IPS-20b (cell line): ENCODE results near the gene TAS1R3.

Experiments
- H3K27ac ChIP-seq: one replicate; pipeline ENCODE4 v1.5.1; 2013; ENCODE audit warnings: low read length
- H3K27me3 ChIP-seq: 2 replicates; pipeline ENCODE4 v1.6.1; 2013; ENCODE audit warnings: mild to moderate bottlenecking, low read length, inconsistent platforms; ENCODE audit not compliant: insufficient read depth
- H3K36me3 ChIP-seq: 2 replicates; pipeline ENCODE4 v1.6.1; 2013; ENCODE audit warnings: low read depth, mild to moderate bottlenecking, inconsistent platforms, low read length, moderate library complexity; ENCODE audit not compliant: insufficient read depth
- H3K4me1 ChIP-seq: 2 replicates; pipeline ENCODE4 v1.6.1; 2013; ENCODE audit warnings: mild to moderate bottlenecking, control low read depth, inconsistent platforms, low read length, moderate library complexity; ENCODE audit not compliant: insufficient read depth
- H3K4me3 ChIP-seq: 2 replicates; pipeline ENCODE4 v1.5.1; 2013; ENCODE audit warnings: mild to moderate bottlenecking, low read length, inconsistent platforms
- H3K9ac ChIP-seq: 2 replicates; pipeline ENCODE4 v1.6.1; 2013; ENCODE audit warnings: low read depth, mild to moderate bottlenecking, inconsistent platforms, low read length, moderate library complexity
- H3K9me3 ChIP-seq: 2 replicates; pipeline ENCODE4 v1.6.1; 2013; ENCODE audit warnings: mild to moderate bottlenecking, low read depth, low read length, inconsistent platforms; ENCODE audit not compliant: insufficient read depth

The TAS1R3 gene

DNA sequence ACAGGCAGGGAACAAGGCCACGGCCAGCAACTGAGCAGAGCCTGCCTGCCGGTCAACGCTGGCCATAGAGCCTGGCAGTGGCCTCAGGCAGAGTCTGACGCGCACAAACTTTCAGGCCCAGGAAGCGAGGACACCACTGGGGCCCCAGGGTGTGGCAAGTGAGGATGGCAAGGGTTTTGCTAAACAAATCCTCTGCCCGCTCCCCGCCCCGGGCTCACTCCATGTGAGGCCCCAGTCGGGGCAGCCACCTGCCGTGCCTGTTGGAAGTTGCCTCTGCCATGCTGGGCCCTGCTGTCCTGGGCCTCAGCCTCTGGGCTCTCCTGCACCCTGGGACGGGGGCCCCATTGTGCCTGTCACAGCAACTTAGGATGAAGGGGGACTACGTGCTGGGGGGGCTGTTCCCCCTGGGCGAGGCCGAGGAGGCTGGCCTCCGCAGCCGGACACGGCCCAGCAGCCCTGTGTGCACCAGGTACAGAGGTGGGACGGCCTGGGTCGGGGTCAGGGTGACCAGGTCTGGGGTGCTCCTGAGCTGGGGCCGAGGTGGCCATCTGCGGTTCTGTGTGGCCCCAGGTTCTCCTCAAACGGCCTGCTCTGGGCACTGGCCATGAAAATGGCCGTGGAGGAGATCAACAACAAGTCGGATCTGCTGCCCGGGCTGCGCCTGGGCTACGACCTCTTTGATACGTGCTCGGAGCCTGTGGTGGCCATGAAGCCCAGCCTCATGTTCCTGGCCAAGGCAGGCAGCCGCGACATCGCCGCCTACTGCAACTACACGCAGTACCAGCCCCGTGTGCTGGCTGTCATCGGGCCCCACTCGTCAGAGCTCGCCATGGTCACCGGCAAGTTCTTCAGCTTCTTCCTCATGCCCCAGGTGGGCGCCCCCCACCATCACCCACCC, at the start of gene TAS1R3:
Gene TAS1R3 (plus strand): TSS at position 213 of the 898 bp plus-strand sequence. CDS start 66 bp downstream, at position 279.
- H3K4me3 ChIP-seq: no peak within 1 kb of the TSS
- no peaks in the 10 kb centered on the region for H3K9me3 ChIP-seq
- H3K36me3 ChIP-seq: no peaks in the 10 kb centered on the region
- no peaks in the 10 kb centered on the region for H3K27me3 ChIP-seq
- no peak within 1 kb of the TSS for H3K9ac ChIP-seq
- H3K4me1 ChIP-seq: no peaks in the 10 kb centered on the region
- no peak within 1 kb of the TSS for H3K27ac ChIP-seq

DNA sequence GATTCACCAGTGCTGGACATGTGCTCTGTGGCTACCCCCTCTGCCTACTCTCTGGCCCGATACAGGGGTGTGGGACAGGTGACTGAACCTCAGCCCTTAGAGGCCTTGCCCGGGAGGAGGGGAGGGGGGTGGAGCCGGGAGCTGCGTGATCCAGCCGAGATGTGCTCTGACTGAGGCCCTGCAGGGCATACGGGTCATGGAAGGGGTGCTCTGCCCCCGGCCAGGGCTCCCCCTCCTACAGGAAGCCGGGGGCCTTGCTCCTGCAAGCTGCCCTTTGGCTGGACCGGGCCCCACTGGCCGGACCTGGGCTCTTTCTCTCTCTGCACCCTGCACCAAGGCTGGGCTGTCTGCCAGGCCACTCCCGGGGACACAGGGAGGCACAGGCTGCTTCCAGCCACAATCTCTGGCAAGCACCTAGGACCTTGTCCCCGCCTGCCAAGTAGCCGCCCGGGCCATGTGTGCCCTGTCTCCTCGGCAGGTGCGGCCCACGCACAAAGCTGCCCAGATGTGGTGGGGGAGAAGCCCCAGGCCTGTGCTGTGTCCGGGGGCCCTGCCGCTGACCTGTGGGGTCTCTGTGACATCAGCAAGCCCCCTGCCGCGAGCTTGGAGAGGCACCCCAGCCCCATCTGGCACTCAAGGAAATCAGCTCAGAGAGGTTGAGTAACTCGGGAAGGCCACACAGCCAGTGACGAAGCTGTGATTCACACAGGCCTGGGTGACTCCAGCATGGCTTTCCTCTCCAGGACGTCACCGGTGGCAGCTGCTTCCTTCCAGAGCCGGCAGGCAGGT, 49.4 kb upstream of the TAS1R3 start:
- Histone ChIP-seq H3K4me3 (no peak overlapping the region), H3K27ac (no peak overlapping the region), H3K9me3 (no peaks in the 10 kb centered on the region), H3K27me3 (no peaks in the 10 kb centered on the region), H3K4me1 (no peaks in the 10 kb centered on the region), H3K9ac (no peak overlapping the region), H3K36me3 (no peaks in the 10 kb centered on the region)

DNA sequence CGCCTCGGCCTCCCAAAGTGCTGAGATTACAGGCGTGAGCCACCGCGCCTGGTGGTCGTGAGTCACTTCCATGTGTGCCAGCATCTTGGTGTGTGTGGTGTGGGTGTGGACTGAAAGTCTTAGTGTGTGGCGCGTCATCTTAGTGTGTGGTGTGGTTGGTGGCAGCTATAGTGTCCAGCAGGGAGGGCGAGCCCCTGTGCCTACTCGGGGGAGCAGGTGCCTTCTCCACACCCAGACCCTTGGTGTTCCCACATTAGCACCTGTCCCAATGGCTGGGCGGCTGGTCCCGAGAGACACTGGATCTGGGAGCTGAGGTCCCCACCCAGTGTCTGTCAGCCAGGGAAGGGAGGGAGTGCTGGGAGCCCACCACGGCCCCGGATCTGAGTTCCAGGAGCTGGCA, 48.1 kb upstream of the TAS1R3 start:
- H3K27ac ChIP-seq: no peak overlapping the region
- no peaks in the 10 kb centered on the region for H3K36me3 ChIP-seq
- no peak overlapping the region for H3K9ac ChIP-seq
- H3K9me3 ChIP-seq: no peaks in the 10 kb centered on the region
- H3K4me3 ChIP-seq: no peak overlapping the region
- H3K27me3 ChIP-seq: no peaks in the 10 kb centered on the region
- H3K4me1 ChIP-seq: no peaks in the 10 kb centered on the region

DNA sequence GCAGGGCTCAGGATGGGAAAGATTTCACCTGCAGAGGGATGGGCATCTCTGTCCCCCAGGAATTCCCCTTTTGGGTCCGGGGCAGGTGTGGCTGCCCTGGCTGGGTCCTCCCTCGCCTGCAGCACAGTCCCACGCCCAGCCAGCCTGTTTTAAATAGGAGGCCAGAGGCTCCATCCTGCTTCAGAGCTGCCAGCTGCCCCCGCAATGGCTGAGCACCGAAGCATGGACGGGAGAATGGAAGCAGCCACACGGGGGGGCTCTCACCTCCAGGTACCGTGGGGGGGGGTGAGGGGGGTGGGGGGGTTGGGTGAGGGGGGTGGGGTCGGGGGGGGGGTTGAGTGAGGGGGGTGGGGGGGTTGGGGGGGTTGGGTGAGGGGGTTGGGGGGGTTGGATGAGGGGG, 47.3 kb upstream of the TAS1R3 start:
- no peak overlapping the region for H3K4me3 ChIP-seq
- no peak overlapping the region for H3K9ac ChIP-seq
- H3K27ac ChIP-seq: no peak overlapping the region
- H3K27me3 ChIP-seq: no peaks in the 10 kb centered on the region
- no peaks in the 10 kb centered on the region for H3K36me3 ChIP-seq
- H3K4me1 ChIP-seq: no peaks in the 10 kb centered on the region
- no peaks in the 10 kb centered on the region for H3K9me3 ChIP-seq

DNA sequence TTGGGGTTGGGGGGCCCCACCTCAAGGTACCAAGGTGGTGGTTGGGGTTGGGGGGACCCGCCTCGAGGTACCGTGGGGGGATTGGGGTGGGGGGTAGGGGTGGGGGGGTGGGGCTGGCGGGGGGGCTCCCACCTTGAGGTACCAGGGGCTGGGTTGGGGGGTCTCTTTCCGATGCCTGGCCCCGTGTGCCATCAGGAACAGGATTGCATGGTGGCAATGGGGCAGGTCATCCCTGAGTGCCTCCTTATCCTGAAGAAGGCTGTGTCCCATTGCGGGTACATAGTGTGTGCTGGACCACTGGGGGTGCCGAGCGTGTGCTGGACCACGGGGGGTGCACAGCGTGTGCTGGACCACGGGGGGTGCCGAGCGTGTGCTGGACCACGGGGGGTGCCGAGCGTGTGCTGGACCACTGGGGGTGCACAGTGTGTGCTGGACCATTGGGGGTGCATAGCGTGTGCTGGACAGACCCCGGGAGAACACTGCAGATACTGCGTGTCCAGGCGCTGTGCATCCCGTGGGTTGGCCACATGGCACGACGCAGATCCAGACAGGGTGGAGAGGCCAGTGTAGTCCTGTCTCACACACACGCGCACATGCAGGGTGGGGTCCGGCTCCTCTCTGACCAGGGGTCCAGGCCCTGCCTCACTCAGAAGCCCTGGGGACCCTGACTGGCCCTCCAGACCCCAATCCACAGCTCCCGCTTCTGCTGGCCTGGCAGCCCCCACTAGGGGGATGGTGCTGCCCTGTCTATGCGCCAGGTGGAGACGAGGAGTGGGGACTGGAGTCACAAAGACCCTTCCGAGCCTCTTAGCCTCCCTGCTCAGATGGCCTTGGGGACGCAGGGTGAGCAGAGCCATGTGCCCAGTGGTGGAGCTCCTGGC, 46.6 kb upstream of the TAS1R3 start:
- Histone ChIP-seq H3K4me3 (no peak overlapping the region), H3K27me3 (no peaks in the 10 kb centered on the region), H3K4me1 (no peaks in the 10 kb centered on the region), H3K9ac (no peak overlapping the region), H3K36me3 (no peaks in the 10 kb centered on the region), H3K27ac (no peak overlapping the region), H3K9me3 (no peaks in the 10 kb centered on the region)

DNA sequence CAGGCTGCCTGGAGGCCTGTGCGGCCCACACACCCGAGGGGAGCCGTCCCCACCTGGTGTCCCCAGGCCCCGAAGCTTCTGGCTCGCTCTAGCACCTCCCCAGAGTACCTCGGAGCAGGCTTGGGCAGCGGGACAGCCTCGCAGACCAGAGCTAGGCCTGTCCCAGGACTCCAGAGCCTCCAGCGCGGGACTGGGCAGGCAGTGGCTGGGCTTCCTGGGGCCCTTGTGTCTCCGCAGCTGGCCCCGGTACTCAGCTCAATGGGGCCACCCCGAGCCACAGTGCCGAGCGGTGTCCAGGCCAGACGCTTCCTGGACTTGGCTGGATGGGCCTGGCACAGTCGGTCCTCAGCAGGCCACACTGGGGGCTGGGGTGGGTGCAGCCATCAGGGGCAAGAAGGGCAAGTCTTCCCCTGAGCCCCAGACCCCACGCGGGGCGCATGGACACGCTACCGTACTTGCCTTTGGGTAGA, 45.9 kb upstream of the TAS1R3 start:
- Histone ChIP-seq H3K27ac (no peak overlapping the region), H3K9ac (no peak overlapping the region), H3K4me3 (no peak overlapping the region), H3K4me1 (no peaks in the 10 kb centered on the region), H3K27me3 (no peaks in the 10 kb centered on the region), H3K9me3 (no peaks in the 10 kb centered on the region), H3K36me3 (no peaks in the 10 kb centered on the region)

DNA sequence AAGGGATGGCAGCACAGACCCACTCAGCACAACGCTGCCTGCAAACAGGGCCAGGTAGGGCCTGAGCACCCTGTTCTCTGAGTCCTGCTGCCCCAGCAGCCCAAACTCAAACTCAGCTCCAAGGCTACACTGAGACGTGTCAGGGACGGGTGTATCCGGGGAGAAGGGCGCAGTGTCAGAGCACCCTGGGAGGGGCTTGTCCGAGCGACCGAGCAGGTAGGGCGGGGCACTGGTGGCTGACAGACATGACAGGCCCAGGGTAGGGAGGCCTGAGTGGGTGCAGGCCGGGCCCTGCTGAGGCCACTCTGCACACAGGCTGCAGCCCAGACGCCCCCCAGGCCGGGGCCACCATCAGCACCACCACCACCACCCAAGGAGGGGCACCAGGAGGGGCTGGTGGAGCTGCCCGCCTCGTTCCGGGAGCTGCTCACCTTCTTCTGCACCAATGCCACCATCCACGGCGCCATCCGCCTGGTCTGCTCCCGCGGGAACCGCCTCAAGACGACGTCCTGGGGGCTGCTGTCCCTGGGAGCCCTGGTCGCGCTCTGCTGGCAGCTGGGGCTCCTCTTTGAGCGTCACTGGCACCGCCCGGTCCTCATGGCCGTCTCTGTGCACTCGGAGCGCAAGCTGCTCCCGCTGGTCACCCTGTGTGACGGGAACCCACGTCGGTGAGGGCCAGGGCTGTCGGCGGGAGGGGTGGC, 45.3 kb upstream of the TAS1R3 start:
- Histone ChIP-seq H3K9me3 (no peaks in the 10 kb centered on the region), H3K4me1 (no peaks in the 10 kb centered on the region), H3K27ac (no peak overlapping the region), H3K36me3 (no peaks in the 10 kb centered on the region), H3K4me3 (no peak overlapping the region), H3K9ac (no peak overlapping the region), H3K27me3 (no peaks in the 10 kb centered on the region)

DNA sequence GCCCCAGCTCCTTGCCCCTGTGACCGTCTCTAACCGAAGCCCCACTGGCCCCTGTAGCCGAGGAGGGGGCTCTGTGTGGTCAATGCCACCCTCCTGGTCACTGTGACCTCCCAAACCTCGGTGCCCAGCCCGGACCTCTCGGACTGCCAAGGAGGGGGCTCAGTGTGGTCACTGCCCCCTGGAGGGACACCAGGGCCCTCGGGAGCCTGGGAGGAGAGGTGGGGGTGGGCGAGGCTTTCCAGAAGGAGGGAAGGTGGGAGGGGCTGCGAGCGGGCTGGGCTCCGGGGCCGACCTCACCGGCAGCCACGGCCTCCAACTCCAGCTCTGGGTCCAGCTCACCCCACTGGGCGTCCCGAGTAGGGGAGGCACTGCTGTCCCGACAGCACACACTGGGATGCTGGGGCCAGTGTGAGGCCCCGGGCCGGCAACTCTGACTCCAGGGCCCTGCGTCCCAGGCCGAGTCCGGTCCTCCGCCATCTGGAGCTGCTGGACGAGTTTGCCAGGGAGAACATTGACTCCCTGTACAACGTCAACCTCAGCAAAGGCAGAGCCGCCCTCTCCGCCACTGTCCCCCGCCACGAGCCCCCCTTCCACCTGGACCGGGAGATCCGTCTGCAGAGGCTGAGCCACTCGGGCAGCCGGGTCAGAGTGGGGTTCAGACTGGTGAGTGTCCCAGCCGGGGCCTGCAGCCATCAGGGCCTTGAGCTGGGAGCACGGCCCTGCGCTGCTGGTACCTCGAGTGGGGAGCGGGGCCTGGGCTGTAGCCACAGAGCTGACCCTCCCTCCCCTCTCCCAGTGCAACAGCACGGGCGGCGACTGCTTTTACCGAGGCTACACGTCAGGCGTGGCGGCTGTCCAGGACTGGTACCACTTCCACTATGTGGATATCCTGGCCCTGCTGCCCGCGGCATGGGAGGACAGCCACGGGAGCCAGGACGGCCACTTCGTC, 44.5 kb upstream of the TAS1R3 start:
- no peaks in the 10 kb centered on the region for H3K36me3 ChIP-seq
- no peaks in the 10 kb centered on the region for H3K4me1 ChIP-seq
- no peaks in the 10 kb centered on the region for H3K27me3 ChIP-seq
- H3K9me3 ChIP-seq: no peaks in the 10 kb centered on the region
- no peak overlapping the region for H3K9ac ChIP-seq
- H3K27ac ChIP-seq: no peak overlapping the region
- H3K4me3 ChIP-seq: no peak overlapping the region

DNA sequence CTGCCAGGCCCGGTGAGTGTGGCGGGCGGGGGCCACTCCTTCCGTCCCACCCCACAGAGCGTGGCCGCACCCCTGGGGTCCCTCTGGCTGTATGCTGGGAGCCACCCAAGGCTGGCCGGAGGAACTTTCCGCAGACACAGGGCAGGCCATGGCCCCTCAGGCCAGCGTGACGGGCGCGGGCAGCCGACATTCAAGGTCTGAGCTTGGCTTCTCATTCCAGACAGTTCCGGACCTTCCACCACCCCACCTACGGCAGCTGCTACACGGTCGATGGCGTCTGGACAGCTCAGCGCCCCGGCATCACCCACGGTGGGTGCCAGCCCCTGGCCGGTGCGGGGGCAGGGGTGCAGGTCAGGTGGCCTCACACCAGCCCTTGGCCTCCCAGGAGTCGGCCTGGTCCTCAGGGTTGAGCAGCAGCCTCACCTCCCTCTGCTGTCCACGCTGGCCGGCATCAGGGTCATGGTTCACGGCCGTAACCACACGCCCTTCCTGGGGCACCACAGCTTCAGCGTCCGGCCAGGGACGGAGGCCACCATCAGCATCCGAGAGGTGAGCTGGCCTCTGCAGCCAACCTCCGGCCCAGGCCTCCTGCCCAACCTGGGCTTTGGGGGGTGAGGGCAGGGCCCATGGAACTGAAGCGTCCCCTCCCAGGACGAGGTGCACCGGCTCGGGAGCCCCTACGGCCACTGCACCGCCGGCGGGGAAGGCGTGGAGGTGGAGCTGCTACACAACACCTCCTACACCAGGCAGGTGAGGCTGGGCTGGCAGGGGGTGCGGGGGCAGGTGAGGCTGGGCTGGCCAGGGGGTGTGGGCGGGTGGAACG, 43.6 kb upstream of the TAS1R3 start:
- H3K4me3 ChIP-seq: no peak overlapping the region
- no peaks in the 10 kb centered on the region for H3K27me3 ChIP-seq
- no peaks in the 10 kb centered on the region for H3K36me3 ChIP-seq
- no peak overlapping the region for H3K27ac ChIP-seq
- H3K9ac ChIP-seq: no peak overlapping the region
- no peaks in the 10 kb centered on the region for H3K9me3 ChIP-seq
- no peaks in the 10 kb centered on the region for H3K4me1 ChIP-seq
